ENCODE measurements around the gene SETX. TPM values are rescaled to one million over a fixed set of nuclear protein-coding genes. Genes with fewer than 3 reads are reported as not detected.

Gene SETX
- total RNA-seq (2014; rRNA removed; shearing (Covaris generic)), result 11.6 and 11.7 TPM in 2 replicates

GRCh38 chr9:132354637-132355355, at the start of gene SETX:
SETX (minus strand) TSS chr9:132354986; CDS start chr9:132349428, 5,558 bp downstream.

Other genes with a start within 250 kb of the SETX start
- 0.23 and 0.80 TPM in 2 replicates for gene NTNG2, start 192.9 kb downstream of the SETX start, total RNA-seq (2014; rRNA removed; shearing (Covaris generic))
- gene TTF1, start 51.9 kb upstream of the SETX start, total RNA-seq (2014; rRNA removed; shearing (Covaris generic)), result 29.1 TPM in 2 replicates
- 0.26 TPM in 1 of 2 replicates, not detected in the other for gene CFAP77, start 55.2 kb upstream of the SETX start, total RNA-seq (2014; rRNA removed; shearing (Covaris generic))
- not detected in 2 replicates for gene BARHL1, start 227.6 kb upstream of the SETX start, total RNA-seq (2014; rRNA removed; shearing (Covaris generic))

Data from A375 (cell line).